Non-pigmented ciliary epithelial cell (primary cell): Measurements from ENCODE around the gene NOD1.

Source experiments
- DNase-seq: peaks from one replicate; pipeline ENCODE4 v3.0.0-alpha.2; 2010; ENCODE audit warnings: low read depth

NOD1 gene

DNA sequence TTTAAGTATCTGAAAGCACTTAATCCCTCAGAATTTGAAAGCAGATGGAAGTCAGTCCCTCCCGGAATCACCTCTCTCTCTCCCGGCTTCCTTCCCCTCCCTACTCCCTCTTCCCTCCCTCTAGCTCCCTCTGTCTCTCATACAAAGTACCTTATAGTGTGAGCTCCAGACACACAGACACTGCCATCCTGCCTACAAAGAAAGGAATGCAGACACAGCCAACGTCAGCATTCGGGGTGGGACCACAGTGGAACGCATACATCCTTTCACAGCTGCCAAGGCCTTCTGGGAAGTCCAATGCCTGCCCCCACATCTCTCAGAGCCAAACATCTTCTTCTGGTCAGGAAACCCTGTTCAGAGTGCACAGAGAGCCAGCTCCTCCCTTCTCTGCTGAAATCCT is 9.3 kb downstream of the NOD1 start:
- peak; percentile 99 for DNase-seq

DNA sequence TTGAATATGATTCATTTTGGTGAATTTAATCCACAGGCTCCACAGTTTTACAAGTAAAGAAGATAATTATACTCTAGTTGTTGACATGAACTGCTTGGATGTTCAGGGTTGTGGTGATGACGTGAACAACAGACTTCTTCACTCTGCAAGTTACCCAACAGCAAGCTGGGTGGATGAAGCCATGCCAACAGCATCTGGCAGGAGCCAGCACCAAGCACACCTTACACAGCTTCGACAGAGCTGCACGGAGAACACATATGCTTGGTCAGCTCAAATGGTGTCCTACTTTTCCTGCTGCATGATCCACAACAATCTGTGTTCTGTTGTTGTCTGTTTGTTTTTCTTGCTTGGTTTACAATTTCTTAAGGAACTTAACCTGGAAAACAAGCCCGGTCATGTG is 9.8 kb downstream of the NOD1 start:
- no peak for DNase-seq

GRCh38 chr7:30468041-30468440 is 10.5 kb downstream of the NOD1 start:
- no peak for DNase-seq

- no peak for DNase-seq
These were observed 11.3 kb downstream of the NOD1 start for GRCh38 chr7:30467271-30467670.

DNA sequence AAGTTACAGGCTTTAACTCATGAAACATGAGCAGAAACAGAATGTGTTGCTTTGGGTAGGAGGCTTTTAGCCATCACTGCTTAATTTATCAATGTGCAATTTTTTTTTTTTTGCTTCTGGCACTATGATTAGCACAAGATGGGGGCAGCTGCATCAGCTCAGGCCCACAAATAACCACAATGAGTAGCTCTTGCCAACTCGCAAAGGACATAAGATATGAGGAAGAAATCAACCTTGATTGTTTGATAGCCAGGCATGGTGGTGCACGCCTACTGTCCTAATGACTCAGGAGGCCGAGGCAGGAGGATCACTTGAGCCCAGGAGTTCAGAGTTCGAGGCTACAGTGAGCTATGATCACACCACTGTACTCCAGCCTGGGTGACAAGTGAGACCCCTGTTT is 12.3 kb downstream of the NOD1 start:
- DNase-seq = no peak

- DNase-seq = no peak
These were observed 12.8 kb downstream of the NOD1 start for GRCh38 chr7:30465811-30466180.

GRCh38 chr7:30465046-30465810 is 13.4 kb downstream of the NOD1 start:
- DNase-seq = no peak

GRCh38 chr7:30464231-30464671 is 14.3 kb downstream of the NOD1 start:
- no peak for DNase-seq

GRCh38 chr7:30463405-30464145 is 15.0 kb downstream of the NOD1 start:
- no peak for DNase-seq

GRCh38 chr7:30462179-30462578 is 16.4 kb downstream of the NOD1 start:
- DNase-seq = no peak

DNA sequence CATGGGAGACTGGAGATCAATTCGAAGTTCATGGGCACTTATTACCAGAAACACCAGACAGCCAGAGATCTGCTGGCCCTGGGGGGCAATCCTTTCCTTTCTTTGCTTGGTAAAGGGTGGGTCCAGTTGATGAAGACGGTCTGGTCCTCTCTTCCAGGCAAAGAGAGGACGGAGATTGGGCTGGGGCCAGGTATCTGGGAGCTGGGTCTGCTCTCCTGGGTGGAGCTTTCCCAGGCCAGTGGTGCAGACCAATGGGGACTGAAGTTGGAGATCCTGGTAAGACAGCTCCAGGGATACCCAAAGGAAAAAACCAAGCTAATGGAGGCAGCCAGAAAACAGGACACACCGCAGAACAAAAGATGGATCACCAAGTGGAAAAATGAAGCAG is 18.3 kb downstream of the NOD1 start:
- no peak for DNase-seq

DNA sequence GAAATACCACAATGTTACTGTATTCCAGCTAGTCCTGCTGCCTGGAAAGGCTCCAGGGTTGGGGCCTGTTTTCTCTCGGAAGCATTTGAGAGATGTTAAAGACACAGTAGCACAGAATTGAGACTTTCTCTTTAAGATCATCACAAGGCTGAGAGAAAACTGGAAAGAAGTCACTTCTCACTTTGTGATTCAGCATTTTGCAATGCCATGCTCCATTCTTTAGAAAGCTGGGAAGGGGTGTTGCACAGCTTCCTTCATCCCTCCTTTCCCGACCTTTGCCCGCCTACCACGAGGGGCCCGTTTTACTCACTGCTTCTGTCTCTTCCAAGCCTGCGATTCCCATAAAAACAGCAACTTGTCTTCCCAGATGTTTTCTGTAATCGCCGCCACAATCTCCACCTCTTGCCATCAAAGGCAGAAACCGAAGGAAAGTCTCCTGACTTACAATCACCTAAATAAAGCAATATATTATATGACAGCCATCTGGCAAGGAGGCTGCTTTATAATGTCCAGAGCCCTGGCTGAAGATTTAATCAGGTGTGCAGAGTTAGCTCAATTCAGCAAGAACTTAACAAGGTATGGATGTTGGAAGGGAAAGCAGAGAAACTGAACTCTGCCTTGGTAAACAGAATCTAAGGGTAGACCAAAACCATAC is 18.9 kb downstream of the NOD1 start:
- DNase-seq = peak; percentile 58

DNA sequence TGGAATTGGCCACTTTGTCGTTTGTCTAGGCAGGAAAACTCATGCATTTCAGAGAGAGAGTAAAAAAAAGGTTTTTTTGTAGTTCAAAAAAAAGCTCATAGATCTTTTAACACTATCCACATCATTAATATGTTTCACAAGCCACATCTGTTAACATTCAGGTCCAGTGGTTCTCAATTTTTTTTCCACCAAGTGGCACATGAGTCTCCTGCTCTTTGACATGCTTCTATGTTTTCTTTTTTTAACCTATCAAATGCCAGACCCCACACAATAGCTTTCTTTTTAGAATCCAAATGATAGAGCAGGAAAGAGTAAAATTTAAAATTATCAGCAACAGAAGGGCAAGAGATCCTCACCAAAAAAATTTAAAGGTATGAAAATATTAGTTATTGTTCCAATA is 20.3 kb downstream of the NOD1 start:
- DNase-seq = no peak

- DNase-seq = no peak
These were observed 24.7 kb downstream of the NOD1 start for GRCh38 chr7:30453921-30454320.

GRCh38 chr7:30453016-30453415 is 25.6 kb downstream of the NOD1 start:
- DNase-seq = no peak

DNA sequence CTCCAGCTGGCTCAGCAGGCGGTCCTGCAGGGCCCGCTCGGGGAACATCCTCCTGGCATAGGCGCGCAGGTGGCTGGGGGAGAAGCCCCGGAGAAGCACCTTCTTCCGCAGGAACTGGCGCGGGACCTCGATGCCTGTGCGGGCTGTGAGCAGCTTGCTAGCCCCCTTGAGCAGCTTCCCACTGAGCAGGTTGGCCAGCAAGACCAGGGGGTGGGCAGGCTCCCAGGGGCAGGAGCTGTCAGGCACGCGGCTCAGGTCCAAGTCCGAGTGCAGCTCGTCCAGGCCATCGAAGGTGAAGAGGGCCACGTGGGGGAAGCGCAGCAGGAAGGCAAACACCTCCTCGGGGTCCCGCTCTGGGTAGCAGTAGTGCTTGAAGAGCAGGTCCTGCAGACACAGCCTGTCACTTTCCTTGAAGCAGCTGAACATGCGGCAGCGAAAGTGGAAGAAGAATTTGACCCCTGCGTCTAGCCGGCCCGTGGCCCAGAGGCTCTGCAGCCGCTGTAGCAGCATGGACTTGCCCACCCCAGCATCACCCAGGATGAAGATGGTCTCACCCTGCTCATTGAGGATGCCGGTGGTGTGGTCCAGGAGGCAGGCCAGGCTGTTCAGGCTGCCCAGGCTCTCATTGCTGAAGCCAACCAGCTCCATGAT is 26.2 kb downstream of the NOD1 start:
- DNase-seq = no peak

DNA sequence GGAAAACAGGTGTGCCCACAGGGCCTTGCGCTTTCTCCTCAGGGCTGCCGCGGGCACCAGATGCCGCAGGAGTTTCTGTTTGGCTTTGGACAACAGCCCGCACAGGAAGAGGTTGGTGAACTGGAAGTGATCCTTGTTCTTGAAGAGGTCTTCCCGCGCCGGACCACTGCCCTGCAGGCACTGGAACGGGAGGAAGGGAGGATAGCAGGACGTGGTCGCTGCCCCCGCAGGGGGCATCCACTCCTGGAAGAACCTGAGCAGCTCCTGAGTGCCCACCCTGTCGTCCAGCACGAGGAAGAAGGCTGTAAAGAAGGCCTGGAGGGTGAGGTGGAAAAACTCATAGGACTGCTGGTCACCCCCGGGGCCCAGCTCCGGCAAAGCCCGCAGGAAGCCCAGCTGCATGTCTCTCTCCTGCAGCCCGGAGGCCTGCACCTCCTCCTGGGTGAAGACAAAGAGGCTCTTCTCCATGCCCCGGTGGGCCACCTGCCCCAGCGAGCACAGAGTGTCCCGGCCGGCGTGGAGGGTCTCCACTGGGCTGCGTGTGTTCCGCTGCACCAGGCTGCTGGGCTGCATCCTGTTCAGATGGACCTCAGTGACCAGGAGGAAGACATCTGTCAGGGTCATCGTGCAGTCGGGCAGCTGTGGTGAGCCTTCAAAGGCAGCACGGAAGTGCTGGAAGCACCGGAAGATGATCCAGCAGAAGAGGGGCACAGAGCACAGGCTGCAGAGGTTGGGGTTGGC is 26.9 kb downstream of the NOD1 start:
- DNase-seq = no peak

DNA sequence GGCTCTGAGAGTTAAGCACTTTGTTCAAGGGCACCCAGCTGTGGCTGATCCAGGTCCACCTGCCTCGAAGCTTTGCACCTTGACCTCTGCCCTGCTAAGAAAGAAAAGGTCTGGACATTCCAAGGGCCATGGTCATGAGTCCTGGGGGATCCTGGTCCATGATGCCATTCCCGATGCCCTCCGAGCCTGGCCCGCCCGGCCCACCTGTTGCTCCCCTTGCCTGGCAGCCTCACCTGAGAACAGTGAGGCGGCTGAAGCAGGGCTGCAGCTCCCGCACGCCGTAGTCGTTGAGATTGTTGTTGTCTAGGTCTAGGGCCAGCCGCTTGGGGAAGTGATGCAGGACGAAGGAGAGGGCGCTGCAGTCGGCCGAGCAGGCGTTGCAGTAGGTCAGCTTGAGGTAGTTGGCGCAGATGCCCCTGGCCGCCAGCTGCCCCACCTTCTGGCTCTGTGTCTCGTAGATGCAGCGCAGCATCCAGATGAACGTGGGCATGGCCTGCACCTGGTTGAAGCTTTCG is 27.5 kb downstream of the NOD1 start:
- no peak for DNase-seq

DNA sequence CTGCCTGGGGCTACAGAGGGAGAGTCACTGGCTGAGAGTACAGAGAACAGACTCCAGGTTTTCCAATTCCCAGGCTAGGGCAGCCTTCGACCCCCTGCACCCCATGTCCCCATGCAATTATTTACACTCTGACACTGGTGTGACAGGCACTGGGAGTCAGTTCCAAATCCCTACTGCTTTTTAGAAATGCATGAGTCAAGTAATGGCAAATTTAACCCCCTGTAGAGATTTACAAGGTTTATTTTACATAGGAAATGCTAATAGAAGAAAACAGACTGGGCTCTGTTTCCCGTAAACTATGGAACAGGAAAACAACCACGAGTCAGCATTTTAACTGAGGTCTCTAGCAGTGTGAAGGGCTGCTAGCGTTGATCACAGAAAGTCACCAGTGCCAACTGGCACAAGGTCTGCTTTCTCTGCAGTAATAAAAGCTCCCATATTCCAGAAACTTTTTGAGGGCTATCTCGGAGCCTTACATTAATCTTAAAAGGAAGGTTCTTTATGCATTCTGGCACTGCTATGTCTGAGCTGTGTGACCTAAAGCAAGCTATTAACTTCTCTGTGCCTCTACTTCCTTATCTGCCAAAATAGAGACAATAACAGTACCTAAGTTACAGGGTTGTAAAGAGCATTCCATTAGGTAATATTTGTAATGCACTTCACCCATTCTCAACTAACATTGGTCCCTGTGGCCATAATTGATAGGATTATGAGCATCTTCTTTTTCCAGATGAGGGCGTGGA is 28.2 kb downstream of the NOD1 start:
- DNase-seq = no peak

DNA sequence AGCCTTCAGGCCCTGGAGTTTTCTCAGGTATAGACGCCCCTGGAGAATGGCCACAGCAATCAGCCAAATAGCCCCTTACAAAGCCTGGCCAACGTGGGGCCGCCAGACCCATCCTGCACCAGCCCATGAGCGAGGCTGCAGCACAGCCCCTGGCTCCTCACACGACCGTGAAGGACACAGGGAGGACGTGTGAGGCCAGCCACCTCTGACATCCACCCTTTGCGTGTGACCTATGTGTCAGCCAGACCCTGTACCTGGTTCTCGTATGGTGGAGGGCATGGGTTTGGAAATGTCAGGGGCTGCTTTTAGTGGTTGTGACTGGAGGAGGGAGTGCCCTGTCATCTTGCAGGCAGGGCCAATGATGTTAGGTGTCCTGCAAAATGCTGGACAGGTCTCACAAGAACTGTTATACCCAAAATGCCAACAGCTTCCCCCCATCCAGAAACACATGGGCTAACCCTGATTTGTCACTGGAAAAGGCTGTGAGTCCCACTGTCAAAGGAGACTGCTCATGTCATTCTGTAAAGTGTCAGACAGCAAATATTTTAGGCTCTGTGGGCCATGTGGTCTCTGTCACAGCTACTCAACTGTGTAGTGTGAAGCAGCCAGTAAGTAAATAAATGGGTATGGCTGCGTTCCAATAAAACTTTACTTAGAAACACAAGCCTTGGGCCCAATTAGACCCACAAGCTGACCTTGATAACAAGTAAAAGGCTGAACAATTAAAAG is 30.0 kb downstream of the NOD1 start:
- DNase-seq = no peak
